ENCODE data around the gene CASS4. TPM values are rescaled to one million over a fixed set of nuclear protein-coding genes. Genes with fewer than 3 reads are reported as not detected.

The CASS4 gene
- total RNA-seq, 1 experiment from 2014 or later: 0.17 TPM

DNA sequence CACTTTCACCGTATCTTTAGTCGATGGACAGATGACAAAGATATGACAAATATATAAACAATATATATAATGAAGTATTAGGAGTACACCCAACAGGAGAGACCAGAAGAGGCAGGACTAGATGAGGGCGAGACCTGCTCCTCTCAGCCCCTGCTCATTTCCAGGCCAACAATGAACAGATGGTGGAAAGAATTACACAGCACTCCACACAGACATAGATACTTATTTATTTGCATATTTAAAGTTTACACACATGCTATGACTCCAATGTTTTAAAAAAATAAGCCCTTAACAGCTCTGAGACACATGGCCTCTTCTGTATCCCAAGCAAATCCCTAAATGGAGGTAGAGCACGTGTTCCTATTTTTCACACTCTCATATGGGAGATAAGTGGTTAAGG, 42.9 kb upstream of the CASS4 start:
- TF ChIP-seq, protein P1, sequence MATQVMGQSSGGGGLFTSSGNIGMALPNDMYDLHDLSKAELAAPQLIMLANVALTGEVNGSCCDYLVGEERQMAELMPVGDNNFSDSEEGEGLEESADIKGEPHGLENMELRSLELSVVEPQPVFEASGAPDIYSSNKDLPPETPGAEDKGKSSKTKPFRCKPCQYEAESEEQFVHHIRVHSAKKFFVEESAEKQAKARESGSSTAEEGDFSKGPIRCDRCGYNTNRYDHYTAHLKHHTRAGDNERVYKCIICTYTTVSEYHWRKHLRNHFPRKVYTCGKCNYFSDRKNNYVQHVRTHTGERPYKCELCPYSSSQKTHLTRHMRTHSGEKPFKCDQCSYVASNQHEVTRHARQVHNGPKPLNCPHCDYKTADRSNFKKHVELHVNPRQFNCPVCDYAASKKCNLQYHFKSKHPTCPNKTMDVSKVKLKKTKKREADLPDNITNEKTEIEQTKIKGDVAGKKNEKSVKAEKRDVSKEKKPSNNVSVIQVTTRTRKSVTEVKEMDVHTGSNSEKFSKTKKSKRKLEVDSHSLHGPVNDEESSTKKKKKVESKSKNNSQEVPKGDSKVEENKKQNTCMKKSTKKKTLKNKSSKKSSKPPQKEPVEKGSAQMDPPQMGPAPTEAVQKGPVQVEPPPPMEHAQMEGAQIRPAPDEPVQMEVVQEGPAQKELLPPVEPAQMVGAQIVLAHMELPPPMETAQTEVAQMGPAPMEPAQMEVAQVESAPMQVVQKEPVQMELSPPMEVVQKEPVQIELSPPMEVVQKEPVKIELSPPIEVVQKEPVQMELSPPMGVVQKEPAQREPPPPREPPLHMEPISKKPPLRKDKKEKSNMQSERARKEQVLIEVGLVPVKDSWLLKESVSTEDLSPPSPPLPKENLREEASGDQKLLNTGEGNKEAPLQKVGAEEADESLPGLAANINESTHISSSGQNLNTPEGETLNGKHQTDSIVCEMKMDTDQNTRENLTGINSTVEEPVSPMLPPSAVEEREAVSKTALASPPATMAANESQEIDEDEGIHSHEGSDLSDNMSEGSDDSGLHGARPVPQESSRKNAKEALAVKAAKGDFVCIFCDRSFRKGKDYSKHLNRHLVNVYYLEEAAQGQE (IDR thresholded peaks at IDR 0.05; ENCODE audit: low read depth): no peak
- TF ChIP-seq FOSL1 (IDR thresholded peaks at IDR 0.05; ENCODE audit: low read depth) (no peak), ZNF274 (IDR thresholded peaks at IDR 0.05; ENCODE audit: low read depth, low read length) (no peak), SP1 (IDR thresholded peaks at IDR 0.05; ENCODE audit: low read depth) (no peak), EGR1 (IDR thresholded peaks at IDR 0.05; ENCODE audit: low read depth) (no peak), RAD21 (IDR thresholded peaks at IDR 0.05; ENCODE audit: low read depth) (no peak), YY1 (IDR thresholded peaks at IDR 0.05; ENCODE audit: extremely low read depth, insufficient replicate concordance, low read depth, low read length) (no peak), ZFX (IDR thresholded peaks at IDR 0.05) (no peak), CEBPB (IDR thresholded peaks at IDR 0.05; ENCODE audit: low read depth) (no peak), POLR2AphosphoS5 (IDR thresholded peaks at IDR 0.05; ENCODE audit: low read depth, low read length) (no peak), ELF1 (IDR thresholded peaks at IDR 0.05; ENCODE audit: borderline replicate concordance, low read depth) (no peak), TCF7L2 (IDR thresholded peaks at IDR 0.05; ENCODE audit: borderline replicate concordance, extremely low read depth, insufficient read depth, insufficient read length) (no peak), EZH2phosphoT487 (IDR thresholded peaks at IDR 0.05; ENCODE audit: borderline replicate concordance) (no peak), JUND (IDR thresholded peaks at IDR 0.05) (no peak), SIN3A (IDR thresholded peaks at IDR 0.05; ENCODE audit: low read depth) (no peak), CBX3 (IDR thresholded peaks at IDR 0.05; ENCODE audit: low read depth) (no peak), EZH2 (IDR thresholded peaks at IDR 0.05) (no peak)
- TF ChIP-seq, protein P2, sequence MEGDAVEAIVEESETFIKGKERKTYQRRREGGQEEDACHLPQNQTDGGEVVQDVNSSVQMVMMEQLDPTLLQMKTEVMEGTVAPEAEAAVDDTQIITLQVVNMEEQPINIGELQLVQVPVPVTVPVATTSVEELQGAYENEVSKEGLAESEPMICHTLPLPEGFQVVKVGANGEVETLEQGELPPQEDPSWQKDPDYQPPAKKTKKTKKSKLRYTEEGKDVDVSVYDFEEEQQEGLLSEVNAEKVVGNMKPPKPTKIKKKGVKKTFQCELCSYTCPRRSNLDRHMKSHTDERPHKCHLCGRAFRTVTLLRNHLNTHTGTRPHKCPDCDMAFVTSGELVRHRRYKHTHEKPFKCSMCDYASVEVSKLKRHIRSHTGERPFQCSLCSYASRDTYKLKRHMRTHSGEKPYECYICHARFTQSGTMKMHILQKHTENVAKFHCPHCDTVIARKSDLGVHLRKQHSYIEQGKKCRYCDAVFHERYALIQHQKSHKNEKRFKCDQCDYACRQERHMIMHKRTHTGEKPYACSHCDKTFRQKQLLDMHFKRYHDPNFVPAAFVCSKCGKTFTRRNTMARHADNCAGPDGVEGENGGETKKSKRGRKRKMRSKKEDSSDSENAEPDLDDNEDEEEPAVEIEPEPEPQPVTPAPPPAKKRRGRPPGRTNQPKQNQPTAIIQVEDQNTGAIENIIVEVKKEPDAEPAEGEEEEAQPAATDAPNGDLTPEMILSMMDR (IDR thresholded peaks at IDR 0.05 in 2 of 3, conservative IDR thresholded peaks at IDR 0.05 in 1 of 3; ENCODE audit: borderline replicate concordance in 1 of 3, insufficient read depth in 1 of 3, low read depth in 2 of 3, low read length in 2 of 3): no peak
- TF ChIP-seq, protein P3, sequence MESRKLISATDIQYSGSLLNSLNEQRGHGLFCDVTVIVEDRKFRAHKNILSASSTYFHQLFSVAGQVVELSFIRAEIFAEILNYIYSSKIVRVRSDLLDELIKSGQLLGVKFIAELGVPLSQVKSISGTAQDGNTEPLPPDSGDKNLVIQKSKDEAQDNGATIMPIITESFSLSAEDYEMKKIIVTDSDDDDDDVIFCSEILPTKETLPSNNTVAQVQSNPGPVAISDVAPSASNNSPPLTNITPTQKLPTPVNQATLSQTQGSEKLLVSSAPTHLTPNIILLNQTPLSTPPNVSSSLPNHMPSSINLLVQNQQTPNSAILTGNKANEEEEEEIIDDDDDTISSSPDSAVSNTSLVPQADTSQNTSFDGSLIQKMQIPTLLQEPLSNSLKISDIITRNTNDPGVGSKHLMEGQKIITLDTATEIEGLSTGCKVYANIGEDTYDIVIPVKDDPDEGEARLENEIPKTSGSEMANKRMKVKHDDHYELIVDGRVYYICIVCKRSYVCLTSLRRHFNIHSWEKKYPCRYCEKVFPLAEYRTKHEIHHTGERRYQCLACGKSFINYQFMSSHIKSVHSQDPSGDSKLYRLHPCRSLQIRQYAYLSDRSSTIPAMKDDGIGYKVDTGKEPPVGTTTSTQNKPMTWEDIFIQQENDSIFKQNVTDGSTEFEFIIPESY (IDR thresholded peaks at IDR 0.05; ENCODE audit: extremely low read depth, insufficient replicate concordance, low read length): no peak
- TF ChIP-seq, protein P4, sequence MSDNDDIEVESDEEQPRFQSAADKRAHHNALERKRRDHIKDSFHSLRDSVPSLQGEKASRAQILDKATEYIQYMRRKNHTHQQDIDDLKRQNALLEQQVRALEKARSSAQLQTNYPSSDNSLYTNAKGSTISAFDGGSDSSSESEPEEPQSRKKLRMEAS (IDR thresholded peaks at IDR 0.05): no peak
- RAD21 ChIA-PET (ENCODE audit: low non-redundant PET in 1 of 2, low total read pairs in 2 of 2, uncharacterized antibody in 2 of 2, unreplicated experiment in 2 of 2): no interaction called here
- CTCF ChIA-PET: no interaction called here

More for the DNA sequence above, 42.9 kb upstream of the CASS4 start:
- no peaks in the 10 kb centered on the region for H4K20me1 ChIP-seq (ENCODE audit: insufficient read depth)
- no peak for ATAC-seq
- H3K9me3 ChIP-seq (ENCODE audit: control insufficient read depth in 1 of 2, insufficient read depth in 1 of 2, low read depth in 1 of 2, low read length in 2 of 2): no peaks in the 10 kb centered on the region
- H3K27ac ChIP-seq (ENCODE audit: low read depth, low read length): no peak overlapping the region
- no TSS peak for BruUV-seq (replicated peaks)
- peaks cover 38% of the 10 kb centered on the region for H3K79me2 ChIP-seq (ENCODE audit: insufficient read depth, low read length)
- H3K9me2 ChIP-seq (ENCODE audit: insufficient read depth): no peaks in the 10 kb centered on the region
- no peaks in the 10 kb centered on the region for H3K4me1 ChIP-seq (ENCODE audit: control insufficient read depth in 1 of 2, insufficient read depth in 2 of 2, low read length in 2 of 2)
- H2AFZ ChIP-seq (ENCODE audit: low read depth, low read length, poor library complexity, severe bottlenecking): no peak overlapping the region
- no peak overlapping the region for H3K4me2 ChIP-seq (ENCODE audit: low read length)
- POLR2A ChIA-PET: interaction anchor here (0.6 kb wide), 1 partner anchor 15 kb away, joined by 3 read pairs; no protein-coding TSS in a partner anchor
- H3K36me3 ChIP-seq (ENCODE audit: control insufficient read depth in 1 of 2, insufficient read depth in 2 of 2, low read length in 2 of 2): peaks cover 40 to 47% of the 10 kb centered on the region in 2 experiments
- intact Hi-C loops (cut with micrococcal nuclease): no loop called here
- no peak overlapping the region for H3K9ac ChIP-seq (ENCODE audit: low read length)
- DNase-seq (ENCODE audit: low read depth, low spot score): no peak
- H3K27me3 ChIP-seq (ENCODE audit: insufficient read depth, low read length): no peaks in the 10 kb centered on the region
- H3K4me3 ChIP-seq (replicated peaks in 1 of 2; ENCODE audit: low read depth in 1 of 2, low read length in 2 of 2): no peak overlapping the region

All from HCT116 (cell line).